Activated CD8-positive, alpha-beta memory T cell treated with anti-CD3 and anti-CD28 coated beads for 36 hours (primary cell): ENCODE measurements around the gene EYA2. TPM values are rescaled to one million over a fixed set of nuclear protein-coding genes. Genes with fewer than 3 reads are reported as not detected.
"Not testable (repeated sequence)": the region's sequence is repeated elsewhere in the genome, so short reads cannot be mapped to it uniquely, and the experiment has no call there.

ENCODE experiments used
- CTCF ChIA-PET: fragments of 350-600 bp; sonication (Branson Sonifier 250); formaldehyde crosslinking; loops from one replicate; lab custom pipeline; 2021; ENCODE audit warnings: antibody characterized with exemption; lab: Charles Lee
- POLR2A ChIA-PET: fragments of 350-600 bp; sonication (Branson Sonifier 250); formaldehyde crosslinking; loops from one replicate; lab custom pipeline; 2021; ENCODE audit warnings: antibody characterized with exemption; lab: Charles Lee
- total RNA-seq, 2 experiments: library from RNA; stranded (reverse); gene quantifications; one replicate each; pipeline ENCODE4 v1.2.3, GENCODE V29; 2021

The EYA2 gene
- total RNA-seq, 2 experiments from 2014 or later: not detected

- CTCF ChIA-PET: interaction anchor here (0.6 to 0.9 kb wide), 2 partner anchors 9 to 181 kb away, joined by 3 to 5 read pairs; no protein-coding TSS in a partner anchor
- POLR2A ChIA-PET: interaction anchor here (0.6 kb wide), 1 partner anchor 285 kb away, joined by 7 read pairs; no protein-coding TSS in a partner anchor
Measured at GRCh38 chr20:47202733-47203667, 308.4 kb downstream of the EYA2 start.

GRCh38 chr20:47204008-47204849 is 309.6 kb downstream of the EYA2 start:
- CTCF ChIA-PET: interaction anchor here (0.8 to 1.9 kb wide), 3 partner anchors 7 to 180 kb away, joined by 3 to 8 read pairs (median 4); no protein-coding TSS in a partner anchor
- POLR2A ChIA-PET: no interaction called here

GRCh38 chr20:47204850-47205122 is 310.1 kb downstream of the EYA2 start:
- CTCF ChIA-PET: interaction anchor here (1.4 to 1.9 kb wide), 4 partner anchors 8 to 179 kb away, joined by 4 to 11 read pairs (median 6); no protein-coding TSS in a partner anchor
- POLR2A ChIA-PET: not testable (repeated sequence)

DNA sequence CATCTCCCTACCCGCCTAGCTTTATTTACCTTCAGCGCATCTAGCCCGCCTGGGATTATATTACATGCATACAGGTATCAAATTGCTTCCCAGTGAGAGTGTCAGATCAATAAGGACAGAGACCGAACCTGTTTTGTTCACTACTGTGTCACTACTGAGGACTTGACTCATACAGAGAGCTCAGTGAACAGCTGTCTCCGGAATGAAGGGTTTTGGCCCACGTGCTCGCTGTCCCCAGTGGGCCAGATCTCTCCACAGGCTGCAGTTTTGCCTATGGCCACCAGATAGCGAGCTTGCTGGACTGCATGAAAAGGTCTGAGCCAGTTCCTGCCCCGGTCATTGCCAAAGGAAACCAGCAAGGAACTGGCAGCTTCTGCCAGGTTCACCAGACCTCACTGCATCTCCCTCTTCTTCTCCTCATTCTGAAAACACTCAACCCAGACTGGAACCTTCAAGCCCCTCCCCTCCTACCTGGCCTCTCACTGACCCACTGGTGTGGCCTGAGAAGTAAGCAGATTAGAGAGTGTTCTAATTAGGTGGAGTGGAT is 311.0 kb downstream of the EYA2 start:
- ChIA-PET CTCF (interaction anchor here (0.8 to 1.9 kb wide), 8 partner anchors 8 to 178 kb away, joined by 3 to 11 read pairs (median 4); no protein-coding TSS in a partner anchor), POLR2A (no interaction called here)

GRCh38 chr20:47206552-47206951 is 311.9 kb downstream of the EYA2 start:
- CTCF ChIA-PET: interaction anchor here (1.0 to 1.8 kb wide), 4 partner anchors 10 to 177 kb away, joined by 3 to 11 read pairs (median 4); no protein-coding TSS in a partner anchor
- POLR2A ChIA-PET: not testable (repeated sequence)

DNA sequence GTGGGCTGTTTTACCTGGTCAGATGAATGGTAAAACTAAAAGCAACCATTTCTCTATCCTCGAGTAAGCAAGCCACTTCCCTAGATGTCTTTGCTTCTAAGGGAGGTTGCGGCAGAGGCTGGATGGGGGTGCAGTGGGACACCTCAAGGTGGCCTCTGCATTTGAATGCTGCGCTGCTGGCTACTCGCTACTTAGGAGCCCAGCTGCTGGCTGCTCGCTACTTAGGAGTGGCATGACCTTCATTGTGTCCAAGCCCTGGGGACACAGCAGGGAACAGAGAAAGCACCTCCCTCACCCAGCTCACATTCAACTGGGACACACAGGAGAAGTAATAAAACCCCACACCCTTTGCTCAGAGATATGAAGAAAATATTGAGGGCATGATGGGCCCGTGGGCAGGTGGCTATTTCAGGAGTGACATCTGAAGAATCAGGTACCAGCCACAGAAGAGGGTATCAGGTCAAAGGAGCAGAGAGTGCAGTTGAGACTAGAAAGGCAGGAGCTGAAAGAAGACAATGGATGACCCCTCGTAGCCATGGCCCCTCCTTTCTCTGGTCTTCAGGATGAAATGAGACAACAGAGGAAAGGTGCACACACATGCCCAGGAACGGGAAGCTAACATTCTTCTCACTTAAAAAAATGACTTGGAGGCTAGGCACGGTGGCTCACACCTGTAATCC is 312.5 kb downstream of the EYA2 start:
- ChIA-PET CTCF (interaction anchor here (0.6 to 1.5 kb wide), 4 partner anchors 10 to 177 kb away, joined by 3 to 5 read pairs (median 4); no protein-coding TSS in a partner anchor), POLR2A (no interaction called here)

- ChIA-PET POLR2A (no interaction called here), CTCF (interaction anchor here (1.5 kb wide), 1 partner anchor 8 kb away, joined by 4 read pairs; no protein-coding TSS in a partner anchor)
Measured at GRCh38 chr20:47208534-47209174, 314.0 kb downstream of the EYA2 start.

DNA sequence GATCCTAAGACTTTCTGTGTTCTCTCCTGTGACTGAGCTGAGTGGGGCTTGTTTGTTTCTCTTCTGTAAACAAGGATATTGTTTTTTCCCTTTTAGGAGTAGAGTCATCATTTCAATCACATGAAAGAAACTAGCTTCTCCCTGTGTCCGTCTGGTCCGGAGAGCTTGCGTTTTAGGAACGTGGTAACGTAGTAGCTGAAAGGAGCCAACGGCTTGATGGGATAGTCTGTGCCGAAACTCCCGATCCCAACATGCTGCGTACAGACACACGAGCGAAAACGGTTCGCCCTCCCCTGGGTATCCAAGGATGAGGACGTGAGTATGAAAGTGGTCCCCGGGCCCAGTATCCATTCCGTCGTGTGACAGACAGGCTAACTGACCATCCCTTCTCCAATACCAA is 315.3 kb downstream of the EYA2 start:
- ChIA-PET POLR2A (no interaction called here), CTCF (no interaction called here)

DNA sequence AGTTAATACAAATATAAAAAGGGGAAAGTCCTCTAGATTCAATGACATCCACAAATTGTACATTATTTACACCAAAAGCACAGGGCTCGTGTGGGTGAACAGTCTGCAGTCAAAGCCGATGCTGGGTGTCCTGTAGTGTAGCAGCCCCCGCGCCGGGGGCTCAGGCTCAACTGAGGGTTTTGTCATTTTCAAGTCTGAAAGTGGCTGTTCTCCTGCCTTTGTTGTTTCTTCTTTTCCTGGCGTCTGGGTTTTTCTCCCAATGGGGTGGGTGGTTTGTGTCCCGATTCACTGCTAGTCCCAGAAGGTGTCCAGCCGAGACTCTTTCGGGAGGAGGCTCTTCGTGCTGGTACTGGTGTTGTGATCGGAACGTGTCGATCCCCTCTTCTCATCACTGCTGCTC is 315.8 kb downstream of the EYA2 start:
- ChIA-PET CTCF (no interaction called here), POLR2A (no interaction called here)

DNA sequence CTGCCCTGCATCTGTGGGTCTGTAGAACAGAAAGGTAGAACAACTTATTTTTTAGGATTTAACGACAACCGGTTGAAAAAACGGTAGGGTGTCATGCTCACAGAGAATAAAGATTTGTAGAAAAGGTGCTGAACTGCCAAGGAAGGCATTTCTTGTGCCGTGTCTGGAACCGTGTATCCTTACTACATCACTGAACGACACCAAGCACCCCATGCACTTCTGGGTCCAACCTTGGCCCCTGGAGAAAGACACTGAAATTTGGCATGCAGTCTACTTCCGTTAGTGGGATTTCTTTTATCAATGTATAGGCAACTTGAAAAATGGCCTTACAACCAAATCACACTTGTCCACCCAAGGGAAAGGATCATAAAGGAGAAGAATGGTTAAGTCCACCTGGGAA is 316.4 kb downstream of the EYA2 start:
- POLR2A ChIA-PET: no interaction called here
- CTCF ChIA-PET: no interaction called here

DNA sequence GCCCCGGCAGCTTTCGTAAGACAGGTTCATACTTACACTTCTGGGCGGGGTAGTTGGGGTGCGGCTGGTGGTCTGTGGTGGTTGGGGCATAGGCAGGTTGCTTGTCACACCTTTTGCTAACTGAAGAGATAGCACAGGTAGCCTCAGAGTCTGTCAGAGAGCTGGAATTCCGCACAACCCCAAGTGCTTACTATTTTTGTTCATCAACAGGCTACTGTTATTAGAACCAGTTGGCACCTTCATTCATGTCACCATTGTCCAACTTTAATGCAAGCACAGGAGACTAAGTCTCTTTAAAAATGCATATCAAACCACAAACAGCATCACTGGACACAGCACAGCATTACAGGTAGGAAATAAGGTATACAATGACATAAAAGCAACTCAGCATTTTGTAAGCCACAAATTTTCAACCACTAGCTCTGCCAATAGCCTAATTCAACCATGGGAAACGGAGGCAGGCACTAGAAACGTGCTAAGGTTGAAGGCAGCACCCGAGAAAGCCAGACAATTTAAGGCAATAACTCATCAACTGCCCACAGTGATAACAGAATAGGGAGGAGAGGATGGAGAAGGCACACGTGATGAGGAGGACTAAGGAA is 318.1 kb downstream of the EYA2 start:
- ChIA-PET POLR2A (no interaction called here), CTCF (interaction anchor here (1.0 kb wide), 1 partner anchor 171 kb away, joined by 6 read pairs; no protein-coding TSS in a partner anchor)

DNA sequence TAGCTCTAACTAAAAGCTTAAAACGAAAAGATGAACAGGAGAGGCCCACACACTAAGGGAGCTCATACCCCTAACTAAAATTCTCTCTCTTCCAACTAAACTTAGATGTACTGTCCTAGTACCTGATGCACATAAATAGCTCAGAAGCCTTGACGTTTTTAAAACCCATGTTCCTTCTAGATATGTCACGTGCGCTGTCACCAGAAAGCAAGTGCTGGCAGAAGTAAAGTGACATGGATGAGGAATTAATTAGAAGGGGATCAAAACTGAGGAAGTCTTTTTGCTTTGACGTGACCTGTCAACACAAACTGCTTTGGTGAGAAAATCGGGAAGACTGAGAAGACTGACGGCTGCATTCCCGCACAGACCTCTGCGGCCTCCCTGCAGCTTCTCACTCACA is 319.3 kb downstream of the EYA2 start:
- ChIA-PET POLR2A (no interaction called here), CTCF (interaction anchor here (0.8 to 1.0 kb wide), 2 partner anchors 8 to 170 kb away, joined by 3 to 6 read pairs; no protein-coding TSS in a partner anchor)

- ChIA-PET CTCF (interaction anchor here (0.6 to 1.7 kb wide), 3 partner anchors 8 to 615 kb away, joined by 3 to 4 read pairs (median 3); no protein-coding TSS in a partner anchor), POLR2A (no interaction called here)
Measured at GRCh38 chr20:47215653-47216397, 321.2 kb downstream of the EYA2 start.

GRCh38 chr20:47216819-47217410 is 322.3 kb downstream of the EYA2 start:
- CTCF ChIA-PET: interaction anchor here (0.6 to 1.7 kb wide), 5 partner anchors 9 to 1780 kb away, joined by 3 to 8 read pairs (median 4); no protein-coding TSS in a partner anchor
- POLR2A ChIA-PET: no interaction called here

GRCh38 chr20:47217482-47218446 is 323.1 kb downstream of the EYA2 start:
- CTCF ChIA-PET: interaction anchor here (0.6 to 1.7 kb wide), 5 partner anchors 10 to 1779 kb away, joined by 3 to 8 read pairs (median 4); no protein-coding TSS in a partner anchor
- POLR2A ChIA-PET: no interaction called here
